GM21528 (cell line): ENCODE data around the gene SIGLEC7.

ENCODE experiments used
- ATAC-seq: cut with Tn5 transposase; IDR thresholded peaks from one replicate; pipeline ENCODE4 v1.9.1; 2021; ENCODE audit warnings: mild to moderate bottlenecking, moderate library complexity; ENCODE audit not compliant: unreplicated experiment, low FRiP score

The SIGLEC7 gene

DNA sequence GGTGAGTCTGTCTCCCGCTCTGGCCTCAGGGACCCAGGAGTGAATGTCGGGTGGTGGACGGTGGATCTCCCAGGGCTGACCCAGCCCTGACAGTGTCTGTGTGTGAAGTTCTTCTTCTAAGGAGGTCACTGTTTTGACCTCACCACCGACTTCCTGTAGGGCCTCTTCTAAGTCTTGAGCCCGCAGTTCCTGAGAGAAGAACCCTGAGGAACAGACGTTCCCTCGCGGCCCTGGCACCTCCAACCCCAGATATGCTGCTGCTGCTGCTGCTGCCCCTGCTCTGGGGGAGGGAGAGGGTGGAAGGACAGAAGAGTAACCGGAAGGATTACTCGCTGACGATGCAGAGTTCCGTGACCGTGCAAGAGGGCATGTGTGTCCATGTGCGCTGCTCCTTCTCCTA, at the start of gene SIGLEC7:
TSS of gene SIGLEC7 (plus strand) at position 183 of the 400 bp plus-strand sequence. CDS start at position 252, 69 bp downstream.
- no peak for ATAC-seq

DNA sequence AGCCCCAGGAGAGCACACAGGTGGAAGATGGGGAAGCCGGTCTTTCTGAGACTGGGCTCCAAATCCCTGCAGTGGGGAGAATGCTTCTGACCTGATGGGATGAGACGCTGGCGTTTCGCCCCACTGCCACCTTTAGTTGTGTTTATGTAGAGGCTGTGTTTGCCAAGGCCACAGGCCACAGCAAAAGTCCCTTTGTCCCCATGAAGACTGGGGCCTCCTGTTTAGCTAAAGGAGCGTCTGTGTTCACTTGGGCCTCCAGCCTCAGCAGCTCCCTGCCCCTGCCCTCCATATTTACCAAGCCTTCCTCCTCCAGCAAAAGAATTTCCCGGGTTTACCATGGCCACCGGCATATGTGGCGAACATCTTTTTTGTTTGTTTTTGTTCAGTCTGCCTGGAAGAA, 49.0 kb upstream of the SIGLEC7 start:
- ATAC-seq, result no peak

DNA sequence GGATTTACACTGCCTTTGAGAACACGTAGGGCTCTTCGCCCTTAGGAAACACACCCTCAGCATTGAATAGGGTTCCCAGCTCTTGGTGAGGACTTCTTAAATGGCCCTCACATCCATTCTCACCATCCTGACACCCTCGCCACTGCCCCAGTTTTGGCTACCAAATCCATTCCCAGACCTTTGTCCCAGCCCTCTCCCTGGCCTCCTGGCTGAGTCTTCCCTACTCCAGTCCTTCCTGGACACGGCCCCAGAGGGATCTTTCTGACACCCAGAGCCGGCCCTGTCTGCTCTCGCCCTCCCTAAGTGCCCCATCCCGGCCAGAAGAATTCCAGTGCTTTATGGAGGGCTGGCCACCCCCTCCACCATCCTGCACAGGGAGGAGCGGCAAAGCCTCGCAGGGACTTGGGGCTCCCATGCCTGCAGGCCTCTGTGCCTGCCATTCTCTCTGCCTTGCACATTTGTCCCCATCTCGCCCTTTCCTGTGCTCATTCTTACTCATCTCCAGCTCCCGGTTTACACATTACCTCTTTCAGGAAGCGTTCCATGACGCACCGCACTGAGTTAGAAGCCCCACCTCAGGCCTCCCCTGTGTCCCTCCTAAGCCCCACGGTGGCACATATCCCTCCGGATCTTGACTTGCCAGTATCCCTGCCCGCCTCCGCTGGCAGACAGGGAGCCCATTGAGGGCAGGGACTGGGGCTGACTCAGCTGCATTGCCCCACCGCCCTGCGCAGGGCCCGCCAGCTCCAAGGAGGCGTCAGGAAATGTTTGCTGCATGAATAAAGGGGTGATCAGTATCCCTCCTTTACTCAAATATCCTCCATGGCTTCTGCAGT, 48.4 kb upstream of the SIGLEC7 start:
- no peak for ATAC-seq

DNA sequence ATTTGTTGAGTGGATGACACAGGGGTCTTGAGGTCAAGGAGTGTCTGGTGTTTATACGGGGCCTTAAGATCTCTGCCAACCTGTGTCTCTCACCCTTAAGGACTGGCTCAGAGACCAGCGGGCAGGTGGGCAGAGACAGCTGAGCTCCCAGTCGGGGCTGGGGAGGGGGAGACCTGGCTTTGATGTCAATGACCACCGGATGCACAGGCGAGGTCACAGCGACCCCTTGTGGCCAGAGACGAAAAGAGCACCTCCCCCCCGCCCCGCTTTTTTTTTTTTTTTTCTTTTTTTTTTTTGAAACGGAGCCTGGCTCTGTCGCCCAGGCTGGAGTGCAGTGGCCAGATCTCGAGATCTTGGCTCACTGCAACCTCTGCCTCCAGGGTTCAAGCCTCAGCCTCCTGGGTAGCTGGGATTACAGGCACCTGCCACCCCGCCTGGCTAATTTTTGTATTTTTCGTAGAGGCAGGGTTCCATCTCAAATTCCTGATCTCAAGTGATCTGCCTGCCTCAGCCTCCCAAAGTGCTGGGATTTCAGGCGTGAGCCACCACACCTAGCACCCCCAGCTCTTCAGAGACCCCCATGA, 47.3 kb upstream of the SIGLEC7 start:
- no peak for ATAC-seq

DNA sequence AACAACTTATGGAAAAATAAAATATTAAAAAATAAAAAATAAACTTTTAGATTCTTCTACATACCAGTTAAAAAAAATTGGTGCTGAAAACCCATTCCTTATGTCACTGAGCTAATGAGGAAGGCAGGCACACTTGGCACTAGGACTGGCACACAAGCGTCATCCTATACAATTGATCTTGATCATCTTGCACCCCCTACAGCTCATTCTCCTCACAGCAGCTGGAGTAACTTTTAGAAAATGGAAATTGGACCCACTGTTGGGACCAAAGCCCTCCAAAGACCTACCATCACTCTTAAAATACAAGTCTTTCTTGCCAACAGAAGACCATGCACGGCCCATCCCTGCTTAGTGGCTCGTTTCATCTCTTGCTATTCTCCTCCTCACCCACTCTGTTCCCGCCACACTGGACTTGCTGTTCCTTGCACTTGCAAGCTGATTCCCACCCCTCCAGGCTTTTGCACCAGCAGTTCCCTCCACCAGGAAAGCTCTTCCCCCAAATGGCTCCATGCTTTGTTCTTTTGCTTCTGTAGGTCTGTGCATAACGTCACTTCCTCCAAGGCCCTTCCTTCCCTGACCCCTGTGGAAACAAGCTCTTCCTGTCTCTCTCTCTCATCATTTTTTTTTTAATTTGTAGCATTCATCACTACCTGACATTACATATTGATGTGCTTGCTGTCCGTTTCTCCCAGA, 45.5 kb upstream of the SIGLEC7 start:
- ATAC-seq, result no peak

DNA sequence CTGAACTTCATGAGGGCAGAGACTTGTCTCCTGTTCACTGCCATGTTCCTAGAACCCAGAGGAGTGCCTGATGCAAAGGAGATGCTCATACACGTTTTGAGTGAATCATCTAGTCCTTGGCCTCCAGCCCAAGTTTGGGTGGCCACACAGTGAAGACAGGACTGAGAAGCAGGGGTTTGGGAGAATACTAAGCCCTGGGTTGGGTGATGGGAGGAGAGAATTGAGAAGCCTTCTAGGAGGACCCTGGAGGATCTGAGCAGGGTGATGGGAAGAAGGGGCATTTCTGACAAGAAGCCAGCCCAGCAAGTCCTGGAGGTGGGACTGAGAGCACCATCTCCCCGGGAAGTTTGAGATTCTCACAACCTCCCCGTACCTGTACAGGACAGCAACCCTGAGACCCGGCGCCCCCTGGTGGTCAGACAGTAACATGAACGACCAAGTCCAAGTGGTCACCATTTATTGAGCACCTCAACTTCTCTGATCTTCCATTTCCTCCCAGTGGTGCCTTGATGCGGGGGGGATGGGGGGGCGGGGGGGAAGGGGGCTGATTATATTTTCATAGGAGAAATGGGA, 44.8 kb upstream of the SIGLEC7 start:
- no peak for ATAC-seq

DNA sequence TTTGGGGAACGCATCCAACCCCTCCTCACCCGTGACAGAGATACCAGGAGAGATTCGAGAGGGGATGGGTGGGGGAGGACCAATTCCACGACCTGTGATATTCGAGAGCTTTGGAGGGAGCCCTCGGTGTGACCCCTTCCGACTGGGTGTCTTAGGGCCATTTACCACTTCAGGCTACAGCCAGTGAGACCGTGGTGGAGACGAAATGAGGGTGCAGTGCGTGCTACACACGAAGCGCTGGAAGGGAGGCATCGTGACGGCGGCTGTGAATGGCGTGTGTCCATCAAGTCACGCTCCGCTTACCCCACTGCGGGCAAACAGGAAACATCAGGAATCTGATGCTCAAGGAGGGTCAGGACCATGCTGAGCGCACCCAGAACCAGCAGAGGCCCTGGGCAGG, 44.3 kb upstream of the SIGLEC7 start:
- no peak for ATAC-seq

DNA sequence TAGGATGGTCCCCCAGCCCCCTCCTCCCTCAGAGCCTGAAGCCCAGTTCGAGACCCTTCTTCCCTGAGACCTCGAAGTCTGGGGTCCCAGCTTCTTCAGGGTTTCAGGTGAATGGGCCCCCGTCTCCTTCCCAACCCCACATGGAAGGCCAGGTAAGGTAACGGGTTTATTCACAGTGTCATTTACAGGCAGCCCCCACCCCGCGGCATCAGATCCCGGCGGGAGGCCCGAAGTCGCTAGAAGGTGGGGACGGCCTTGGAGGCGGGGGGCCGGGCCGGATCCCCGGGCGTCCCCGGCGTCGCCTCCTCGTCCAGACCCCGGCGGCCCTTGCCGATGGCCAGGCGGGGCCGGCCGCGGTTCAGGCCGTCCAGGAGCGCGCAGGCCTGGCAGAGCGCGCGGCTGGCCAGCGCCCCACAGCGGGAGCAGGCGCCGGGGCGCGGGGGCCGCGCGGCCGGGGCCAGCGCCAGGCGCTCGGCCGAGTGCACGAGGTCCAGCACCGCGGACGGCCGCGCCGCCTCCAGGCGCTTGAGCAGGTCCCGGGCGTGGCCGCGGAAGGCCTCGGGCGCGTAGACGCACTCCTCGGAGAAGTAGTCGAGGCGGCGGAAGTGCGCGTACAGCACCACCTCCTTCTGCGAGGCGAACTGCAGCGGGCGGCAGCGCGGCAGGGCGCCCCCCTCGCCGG, 43.6 kb upstream of the SIGLEC7 start:
- no peak for ATAC-seq

DNA sequence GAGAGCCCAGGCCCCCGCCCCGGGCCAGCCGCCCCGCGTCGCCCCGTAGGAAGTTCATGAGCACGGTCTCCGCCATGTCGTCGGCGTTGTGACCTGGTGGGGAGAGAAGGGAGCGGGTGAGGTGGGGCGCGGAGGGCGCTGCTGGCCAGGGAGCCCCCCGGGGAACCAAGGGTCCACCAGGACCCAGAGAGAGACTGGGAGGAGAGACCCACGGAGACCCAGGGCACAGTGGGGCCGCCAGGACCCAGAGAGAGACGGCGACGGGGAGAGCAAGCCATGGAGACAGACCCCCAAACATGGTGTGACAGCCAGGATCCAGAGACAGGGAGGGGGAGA, 43.1 kb upstream of the SIGLEC7 start:
- ATAC-seq, result no peak

DNA sequence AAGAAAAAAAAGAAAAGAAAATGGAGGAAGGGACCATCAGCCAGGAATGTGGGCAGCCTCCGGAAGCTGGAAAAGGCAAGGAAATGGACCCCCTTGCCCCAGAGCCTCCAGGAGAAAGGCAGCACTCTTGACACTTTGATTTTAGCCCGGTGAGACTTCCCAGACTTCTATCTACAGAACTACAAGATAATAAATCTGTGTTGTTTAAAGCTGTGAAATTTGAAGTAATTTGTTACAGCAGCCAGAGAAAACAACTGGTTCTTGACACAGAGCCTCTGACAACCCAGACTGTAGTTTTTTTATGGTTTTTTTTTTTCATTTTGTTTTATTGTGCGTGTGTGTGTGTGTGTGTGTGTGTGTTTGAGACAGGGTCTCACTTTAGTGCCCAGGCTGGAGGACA, 41.5 kb upstream of the SIGLEC7 start:
- no peak for ATAC-seq

DNA sequence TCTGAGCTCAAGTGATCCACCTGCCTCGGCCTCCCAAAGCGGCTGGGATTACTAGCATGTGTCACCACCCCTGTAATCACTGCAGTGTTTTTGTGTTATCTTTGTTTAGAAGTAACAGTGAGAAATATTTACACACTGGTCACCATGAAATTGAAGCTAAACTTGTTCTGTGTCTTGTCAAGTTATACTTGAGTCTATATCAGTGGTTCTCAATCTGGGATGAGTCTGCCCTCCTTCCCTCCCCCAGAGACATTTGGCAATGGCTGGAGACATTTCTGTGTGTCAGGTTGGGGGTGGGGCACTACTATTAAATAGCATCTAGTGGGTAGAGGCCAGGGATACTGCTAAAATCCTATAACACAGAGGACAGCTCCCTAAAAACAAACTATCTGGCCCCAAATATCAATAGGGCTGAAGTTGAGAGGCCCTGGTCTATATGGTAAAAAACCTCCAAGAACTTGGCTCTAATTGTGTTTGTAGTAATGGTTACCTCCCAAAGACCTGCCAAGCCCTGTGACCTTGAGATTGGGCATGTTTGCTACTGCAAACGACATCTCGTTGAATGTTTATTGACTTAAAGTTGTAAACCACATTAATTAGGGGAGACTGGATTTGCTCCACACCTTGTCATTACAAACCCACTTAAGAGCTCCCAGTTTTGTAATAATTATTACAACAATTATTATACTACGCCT, 40.8 kb upstream of the SIGLEC7 start:
- no peak for ATAC-seq

DNA sequence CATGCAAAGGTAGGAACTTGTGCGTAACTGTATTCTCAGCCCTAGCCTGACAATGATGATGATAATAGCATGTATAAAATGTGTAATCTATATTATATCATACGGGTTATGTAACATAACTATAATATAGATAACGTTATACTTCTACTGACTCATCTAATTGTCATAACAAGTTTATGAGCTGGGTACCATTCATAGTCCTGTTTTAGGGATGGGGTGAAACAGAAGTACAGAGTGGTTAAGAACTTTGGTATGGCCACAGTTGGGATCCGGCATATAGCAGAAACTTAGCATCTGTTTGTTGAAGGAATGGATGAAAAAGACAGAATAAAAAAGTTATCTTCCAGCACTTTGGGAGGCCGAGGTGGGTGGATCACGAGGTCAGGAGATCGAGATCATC, 39.1 kb upstream of the SIGLEC7 start:
- ATAC-seq, result no peak

DNA sequence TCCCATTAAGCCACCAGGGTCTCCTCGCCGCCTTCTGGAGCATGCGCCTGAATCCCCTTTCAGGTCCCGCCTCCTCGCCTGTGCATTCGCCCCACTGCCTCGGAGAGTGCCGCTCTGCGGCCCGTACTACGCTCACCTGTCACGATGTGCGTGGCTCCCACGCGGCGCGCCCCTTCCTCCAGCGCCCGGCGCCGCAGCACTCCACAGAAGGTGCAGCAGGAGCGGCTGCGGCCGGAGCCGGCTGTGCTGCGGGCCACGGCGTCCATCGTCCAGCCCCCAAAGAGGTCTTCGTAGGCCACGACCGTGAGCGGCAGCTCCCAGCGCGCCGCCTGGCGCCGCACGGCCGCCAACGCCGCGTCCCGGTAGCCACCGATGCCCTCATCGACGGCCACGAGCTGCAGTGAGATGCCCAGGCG, 38.2 kb upstream of the SIGLEC7 start:
- no peak for ATAC-seq

DNA sequence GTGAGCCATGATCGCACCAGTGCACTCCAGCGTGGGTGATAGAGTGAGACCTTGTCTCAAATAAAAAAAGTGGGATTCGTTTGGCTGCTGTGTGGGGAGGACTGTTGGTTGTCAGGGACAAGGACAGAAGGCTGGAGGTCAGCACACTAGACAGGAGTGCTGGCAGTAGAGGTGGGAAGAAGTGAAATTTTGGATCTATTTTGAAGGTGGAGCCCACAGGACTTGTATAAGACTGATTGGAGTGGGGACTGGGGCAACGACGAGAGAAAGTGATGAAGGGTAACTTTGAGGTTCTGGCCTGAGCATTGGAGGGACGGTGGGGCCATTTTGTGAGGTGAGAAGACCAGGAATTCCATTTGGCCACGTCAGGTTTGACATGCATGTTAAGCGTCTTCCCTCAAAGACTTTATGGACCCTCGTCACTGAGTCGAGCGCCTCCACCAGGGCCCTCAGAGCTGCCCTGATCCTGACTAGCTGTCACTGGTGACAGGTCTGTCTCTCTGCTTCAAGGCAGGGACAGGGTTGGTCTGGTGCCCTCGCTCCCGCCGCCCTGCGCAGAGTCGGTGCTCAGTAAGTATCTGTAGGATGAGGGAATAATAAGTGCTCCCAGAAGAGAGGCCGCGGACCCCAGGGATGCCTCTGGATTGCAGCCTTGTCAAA, 34.6 kb upstream of the SIGLEC7 start:
- no peak for ATAC-seq

DNA sequence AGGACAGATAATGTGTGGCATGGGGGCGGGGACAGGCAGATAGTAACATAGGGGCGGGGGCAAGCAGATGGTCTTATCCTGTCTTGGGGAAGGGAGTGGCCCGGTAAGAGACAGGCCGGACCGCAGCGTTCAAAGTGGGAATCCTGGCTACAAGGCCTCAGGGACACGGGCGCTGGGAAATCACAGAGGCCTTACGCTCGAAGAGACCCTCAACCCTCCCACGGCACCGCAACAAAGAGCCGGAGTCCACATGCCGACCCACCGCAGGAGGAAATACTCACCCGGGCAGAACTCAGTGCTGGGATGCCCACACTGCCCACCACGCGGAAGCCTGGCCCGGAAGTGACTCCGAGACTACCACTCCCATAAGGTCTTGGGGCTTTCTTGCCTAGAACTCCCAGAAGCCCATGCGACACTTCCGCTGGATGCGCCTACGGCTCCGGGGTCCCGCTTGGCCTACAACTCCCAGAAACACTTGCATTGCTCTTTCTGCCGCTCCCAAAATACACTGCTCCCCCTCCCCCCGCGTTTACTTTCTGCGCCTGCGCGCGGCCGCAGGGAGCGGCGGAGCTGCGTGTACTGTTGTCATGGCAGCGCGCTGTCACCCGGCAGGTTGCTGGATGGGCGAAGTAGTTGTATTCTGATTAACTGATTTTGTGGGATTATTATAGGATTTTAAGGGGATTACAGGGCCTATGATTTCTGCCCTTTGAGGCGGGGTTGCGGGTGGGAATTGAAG, 33.9 kb upstream of the SIGLEC7 start, which contains the start of gene CTU1:
TSS of gene CTU1 (minus strand) at position 344 of the 739 bp plus-strand sequence. CDS start 3,840 bp downstream, outside the sequence.
- ATAC-seq, result peak; percentile 90

DNA sequence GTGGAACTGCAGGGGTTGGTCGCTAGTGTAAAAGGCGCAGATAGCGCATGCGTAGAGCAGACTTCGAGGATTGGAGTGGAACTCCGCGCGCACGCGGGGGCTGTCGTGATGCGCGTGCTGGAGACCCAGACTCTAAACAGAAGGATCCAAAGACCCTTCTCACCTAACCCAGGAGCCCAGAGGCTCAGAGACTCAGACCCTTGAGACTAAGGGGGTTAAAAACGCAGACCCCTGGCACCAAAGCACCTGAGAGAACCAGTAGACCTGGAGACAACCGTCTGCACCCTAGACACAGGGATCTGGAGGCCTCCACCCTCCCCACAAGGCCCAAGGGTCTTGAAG, 33.3 kb upstream of the SIGLEC7 start:
- ATAC-seq, result peak; percentile 36

DNA sequence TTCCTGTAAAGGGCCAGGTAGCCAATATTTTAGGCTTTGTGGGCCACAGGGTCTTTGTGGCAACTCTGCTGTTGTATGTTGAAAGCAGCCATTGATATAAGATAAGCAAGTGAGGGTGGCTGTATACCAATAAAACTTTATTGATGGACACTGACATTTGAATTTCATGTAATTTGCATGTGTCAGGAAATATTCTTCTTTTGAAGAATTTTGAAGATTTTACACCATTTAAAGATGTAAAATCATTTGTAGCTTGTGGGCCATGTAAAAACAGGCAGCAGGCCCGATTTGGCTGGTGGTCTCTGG, 31.5 kb upstream of the SIGLEC7 start:
- no peak for ATAC-seq

DNA sequence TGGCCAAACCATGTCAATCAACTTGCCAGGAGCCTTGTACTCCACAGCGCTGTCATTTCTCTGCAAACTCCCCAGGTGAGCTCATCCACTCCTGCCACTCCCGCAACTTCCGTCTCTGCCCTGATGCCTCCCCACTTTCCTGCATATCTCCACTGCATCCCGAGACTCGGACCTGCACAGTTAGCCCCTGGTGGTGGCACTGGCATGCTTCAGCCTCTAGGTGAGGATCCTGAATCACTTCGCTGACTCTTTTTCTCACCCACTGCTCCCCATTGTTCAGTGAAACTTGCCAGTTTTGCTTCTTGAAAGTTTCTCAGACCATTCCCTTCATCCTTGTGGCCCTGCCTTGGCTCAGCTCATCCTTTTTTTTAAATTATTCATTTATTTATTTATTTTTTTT, 30.5 kb upstream of the SIGLEC7 start:
- no peak for ATAC-seq

DNA sequence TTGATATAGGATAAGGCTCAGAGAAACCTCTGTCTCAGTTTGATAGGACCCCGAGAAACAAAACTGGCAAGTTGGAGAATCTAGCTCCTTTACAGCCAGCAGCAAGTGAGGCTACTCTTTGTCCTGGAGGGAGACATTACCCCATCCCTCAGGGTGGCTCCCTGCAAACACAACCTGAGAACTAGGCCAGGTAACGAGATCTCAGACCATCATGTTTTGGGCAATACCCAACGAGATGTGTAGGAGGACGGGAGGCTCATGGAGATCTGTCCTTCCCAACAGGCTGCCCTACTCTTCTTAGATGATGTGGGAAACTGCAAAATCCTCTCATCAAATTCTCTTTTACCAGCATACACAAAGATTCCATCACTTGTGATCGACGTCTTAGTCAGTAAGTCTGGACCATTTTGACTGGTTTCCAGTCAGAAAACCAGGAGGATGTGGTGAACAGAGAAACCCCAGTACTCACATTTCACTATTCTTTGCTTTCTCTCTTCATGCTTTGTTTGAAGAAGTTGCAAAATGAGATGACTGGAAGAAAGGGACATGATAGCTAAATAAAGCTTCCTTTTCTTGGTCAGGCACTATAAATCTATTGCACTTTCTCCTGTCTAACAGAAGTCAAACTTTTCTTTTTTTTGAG, 27.9 kb upstream of the SIGLEC7 start:
- no peak for ATAC-seq
